GM23248 (cell line): Measurements from ENCODE around the gene PKN3. TPM values are rescaled to one million over a fixed set of nuclear protein-coding genes. Genes with fewer than 3 reads are reported as not detected.

Source experiments
- DNase-seq: peaks from one replicate; pipeline ENCODE4 v3.0.0-alpha.2; 2015
- H2AFZ ChIP-seq: fragments of 200-600 bp; sonication (generic); 2 replicates; pipeline ENCODE4 v1.6.1; 2016; ENCODE audit warnings: antibody characterized with exemption
- H3F3A ChIP-seq: fragments of 200-600 bp; sonication (generic); 2 replicates; pipeline ENCODE4 v1.6.1; 2016; ENCODE audit warnings: mild to moderate bottlenecking, antibody characterized with exemption, mixed run types; ENCODE audit not compliant: insufficient read depth
- H3K27ac ChIP-seq: fragments of 200-600 bp; sonication (generic); 2 replicates; pipeline ENCODE4 v1.5.1; 2016; ENCODE audit warnings: mild to moderate bottlenecking
- H3K27me3 ChIP-seq: fragments of 200-600 bp; sonication (generic); replicated peaks from 2 replicates; pipeline ENCODE4 v1.6.1; 2016; ENCODE audit warnings: mild to moderate bottlenecking; ENCODE audit not compliant: insufficient read depth
- H3K36me3 ChIP-seq: fragments of 200-600 bp; sonication (generic); 2 replicates; pipeline ENCODE4 v1.6.1; 2016; ENCODE audit warnings: low read depth, mild to moderate bottlenecking
- H3K4me1 ChIP-seq: fragments of 200-600 bp; sonication (generic); 2 replicates; pipeline ENCODE4 v1.6.1; 2016; ENCODE audit warnings: mild to moderate bottlenecking; ENCODE audit not compliant: insufficient read depth
- H3K4me2 ChIP-seq: fragments of 200-600 bp; sonication (generic); one replicate; pipeline ENCODE4 v1.6.1; 2016; ENCODE audit warnings: mild to moderate bottlenecking; ENCODE audit not compliant: unreplicated experiment
- H3K4me3 ChIP-seq: fragments of 200-600 bp; sonication (generic); 2 replicates; pipeline ENCODE4 v1.5.1; 2016; ENCODE audit warnings: mild to moderate bottlenecking
- H3K79me2 ChIP-seq: fragments of 200-600 bp; sonication (generic); 2 replicates; pipeline ENCODE4 v1.6.1; 2016; ENCODE audit warnings: mild to moderate bottlenecking; ENCODE audit not compliant: insufficient read depth
- H3K9ac ChIP-seq: fragments of 200-600 bp; sonication (generic); 2 replicates; pipeline ENCODE4 v1.6.1; 2016; ENCODE audit warnings: mild to moderate bottlenecking
- H3K9me2 ChIP-seq: fragments of 200-600 bp; sonication (generic); 2 replicates; pipeline ENCODE4 v1.6.1; 2016; ENCODE audit warnings: mixed run types, mild to moderate bottlenecking, moderate library complexity; ENCODE audit not compliant: insufficient read depth
- H3K9me3 ChIP-seq: fragments of 200-600 bp; sonication (generic); one replicate; pipeline ENCODE4 v1.6.1; 2017; ENCODE audit warnings: low read depth
- H4K20me1 ChIP-seq: fragments of 200-600 bp; sonication (generic); 2 replicates; pipeline ENCODE4 v1.6.0; 2016; ENCODE audit not compliant: insufficient read depth
- EZH2 ChIP-seq: fragments of 200-600 bp; sonication (generic); IDR thresholded peaks from 2 replicates; pipeline ENCODE4 v1.6.1; 2018; ENCODE audit warnings: antibody characterized with exemption, mild to moderate bottlenecking; ENCODE audit not compliant: insufficient read depth, poor library complexity, severe bottlenecking
- EZH2phosphoT487 ChIP-seq: fragments of 200-600 bp; sonication (generic); IDR thresholded peaks from 2 replicates; pipeline ENCODE4 v1.6.1; 2018; ENCODE audit warnings: antibody characterized with exemption, moderate library complexity, mild to moderate bottlenecking, low read depth; ENCODE audit not compliant: insufficient read depth
- WGBS, 2 experiments: methylation state at CpG; one replicate each; pipeline ENCODE4 v1.1.6; 2015 to 2017; ENCODE audit warnings: low lambda C conversion rate in 2 of 2, low coverage in 1 of 2; ENCODE audit errors: missing lambda C conversion rate in 2 of 2; 5-methylcytosine and 5-hydroxymethylcytosine counted together
- in situ Hi-C: fragments of 300-500 bp; cut with MboI; formaldehyde crosslinking; loops from 2 replicates; pipeline ENCODE4 v1.15.0; 2020
- polyA plus RNA-seq: library from polyadenylated mRNA; unstranded; fragments of >200 nt; fragmentation: Nextera tagmentation; extraction: Ambion mirVana; gene quantifications from 2 replicates; pipeline ENCODE4 v1.2.1, GENCODE V29; 2016
- total RNA-seq: library from RNA; depleted of rRNA; stranded (reverse); fragments of >200 nt; shearing (Covaris generic); gene quantifications from 2 replicates; pipeline ENCODE4 v1.2.3, GENCODE V29; 2014

Gene PKN3
- total and polyA plus RNA-seq, 2 experiments from 2014 or later = 0.95 to 2.1 TPM

DNA sequence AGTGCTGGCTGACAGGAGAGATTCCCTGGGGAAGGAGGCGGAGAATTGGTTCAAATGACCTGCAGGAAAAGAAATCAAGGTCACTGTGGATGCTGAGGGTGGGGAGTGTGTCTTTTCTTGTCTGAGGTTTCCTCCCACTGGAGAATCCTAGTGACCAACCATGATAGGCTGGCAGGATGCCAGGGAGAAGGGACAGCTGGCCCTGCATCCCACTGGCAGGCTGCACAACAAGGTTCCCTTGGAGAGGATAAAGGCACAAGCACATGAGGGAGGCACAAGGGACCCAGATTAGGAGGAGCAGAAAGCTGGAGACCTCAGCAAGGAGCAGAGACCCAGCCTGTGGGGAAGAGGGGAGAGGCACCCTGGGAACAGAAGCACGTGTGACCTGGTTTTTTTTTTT lies 33.1 kb downstream of the PKN3 start:
- H2AFZ ChIP-seq = no peak overlapping the region
- in situ Hi-C loops = no loop called here

DNA sequence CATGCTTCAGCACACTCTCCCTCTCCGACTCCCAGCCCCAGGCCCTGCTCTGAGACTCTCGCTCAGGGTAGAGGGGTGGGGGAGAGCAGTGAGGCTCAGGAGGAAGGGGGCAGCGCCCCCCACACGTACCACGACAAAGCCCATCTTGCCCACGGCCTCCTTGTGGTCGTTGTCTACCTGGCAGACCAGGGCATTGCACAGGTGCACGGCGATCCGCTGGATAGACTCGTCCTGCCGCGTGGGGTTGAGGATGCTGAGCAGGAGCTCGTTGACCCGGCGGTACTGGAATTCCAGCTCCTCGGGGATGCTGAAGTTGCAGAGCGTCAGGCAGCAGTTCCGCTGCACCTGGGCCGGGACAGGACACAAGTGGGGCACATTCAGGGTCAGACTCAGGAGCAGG lies 40.1 kb downstream of the PKN3 start:
- Histone ChIP-seq H3F3A (no peaks in the 10 kb centered on the region), H3K9ac (no peak overlapping the region), H4K20me1 (no peaks in the 10 kb centered on the region), H3K9me3 (no peaks in the 10 kb centered on the region), H3K27me3 (no peaks in the 10 kb centered on the region), H3K4me1 (no peaks in the 10 kb centered on the region), H3K4me2 (no peak overlapping the region), H3K9me2 (no peaks in the 10 kb centered on the region), H3K4me3 (no peak overlapping the region), H3K27ac (no peak overlapping the region), H2AFZ (no peak overlapping the region), H3K79me2 (no peaks in the 10 kb centered on the region), H3K36me3 (no peaks in the 10 kb centered on the region)
- TF ChIP-seq EZH2 = no peak
- TF ChIP-seq EZH2phosphoT487 = no peak
- WGBS, 2 experiments = 96 to 97% methylated on average over 20 of the region's 20 CpGs
- no peak for DNase-seq
- in situ Hi-C loops = no loop called here

More for the DNA sequence above, 33.1 kb downstream of the PKN3 start:
- H3F3A ChIP-seq = no peaks in the 10 kb centered on the region
- H3K9ac ChIP-seq = no peak overlapping the region
- DNase-seq = no peak
- no peak overlapping the region for H3K4me3 ChIP-seq
- no peak overlapping the region for H3K27ac ChIP-seq
- no peaks in the 10 kb centered on the region for H3K9me3 ChIP-seq
- no peaks in the 10 kb centered on the region for H3K36me3 ChIP-seq
- no peaks in the 10 kb centered on the region for H3K4me1 ChIP-seq
- TF ChIP-seq EZH2 (no peak), EZH2phosphoT487 (no peak)
- H3K27me3 ChIP-seq = no peaks in the 10 kb centered on the region
- 80 to 84% methylated on average over 2 of the region's 2 CpGs for WGBS, 2 experiments
- H3K9me2 ChIP-seq = no peaks in the 10 kb centered on the region
- H3K4me2 ChIP-seq = no peak overlapping the region
- H3K79me2 ChIP-seq = no peaks in the 10 kb centered on the region
- H4K20me1 ChIP-seq = no peaks in the 10 kb centered on the region

DNA sequence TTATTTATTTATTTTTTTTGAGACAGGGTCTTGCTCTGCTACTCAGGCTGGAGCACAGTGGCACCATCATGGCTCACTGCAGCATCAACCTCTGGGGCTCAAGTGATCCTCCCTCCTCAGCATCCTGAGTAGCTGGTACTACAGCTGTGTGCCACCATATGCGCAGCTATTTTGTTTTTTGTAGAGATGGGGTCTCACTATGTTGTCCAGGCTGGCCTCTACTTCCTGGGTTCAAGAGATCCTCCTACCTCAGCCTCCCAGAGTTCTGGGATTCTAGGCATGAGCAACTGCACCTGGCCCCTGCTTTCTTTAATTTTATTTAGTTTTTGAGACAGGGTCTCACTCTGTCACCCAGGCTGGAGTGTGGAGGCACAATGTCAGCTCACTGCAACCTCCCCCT lies 41.1 kb downstream of the PKN3 start:
- no peaks in the 10 kb centered on the region for H3K9me3 ChIP-seq
- WGBS, 2 experiments = 94 to 97% methylated on average over 1 of the region's 1 CpG
- no peaks in the 10 kb centered on the region for H3K9me2 ChIP-seq
- no peaks in the 10 kb centered on the region for H3K79me2 ChIP-seq
- H3K4me2 ChIP-seq = no peak overlapping the region
- H3F3A ChIP-seq = no peaks in the 10 kb centered on the region
- no peaks in the 10 kb centered on the region for H3K36me3 ChIP-seq
- H3K4me3 ChIP-seq = no peak overlapping the region
- no peak overlapping the region for H3K27ac ChIP-seq
- in situ Hi-C loops = no loop called here
- DNase-seq = no peak
- no peak for TF ChIP-seq EZH2phosphoT487
- no peak for TF ChIP-seq EZH2
- no peaks in the 10 kb centered on the region for H4K20me1 ChIP-seq
- H2AFZ ChIP-seq = no peak overlapping the region
- H3K9ac ChIP-seq = no peak overlapping the region
- H3K4me1 ChIP-seq = no peaks in the 10 kb centered on the region
- no peaks in the 10 kb centered on the region for H3K27me3 ChIP-seq

DNA sequence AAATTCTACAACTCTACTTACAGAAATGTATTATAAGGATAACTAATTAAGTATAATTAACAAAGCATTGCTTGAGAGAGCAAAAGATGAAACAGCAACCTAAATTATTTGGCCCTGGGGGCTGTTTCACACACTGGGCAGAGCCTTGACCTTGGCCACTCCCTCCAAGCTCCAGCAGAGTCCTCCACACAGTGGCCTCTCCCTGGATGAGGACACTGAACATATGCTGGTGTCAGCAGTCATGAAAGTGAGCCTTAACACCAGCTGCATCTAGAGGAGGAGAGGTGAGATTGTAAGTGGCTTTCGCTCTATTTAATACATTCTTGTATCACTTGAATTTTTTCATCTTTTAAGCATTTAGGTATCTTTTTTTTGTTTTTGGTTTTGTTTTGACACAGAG lies 44.9 kb downstream of the PKN3 start:
- Histone ChIP-seq H3K4me1 (no peaks in the 10 kb centered on the region), H3K27ac (no peak overlapping the region), H3F3A (no peaks in the 10 kb centered on the region), H3K9me2 (no peaks in the 10 kb centered on the region), H3K79me2 (no peaks in the 10 kb centered on the region), H3K9me3 (no peaks in the 10 kb centered on the region), H3K4me2 (no peak overlapping the region), H3K36me3 (no peaks in the 10 kb centered on the region), H3K9ac (no peak overlapping the region), H3K4me3 (no peak overlapping the region), H2AFZ (no peak overlapping the region), H3K27me3 (no peaks in the 10 kb centered on the region), H4K20me1 (no peaks in the 10 kb centered on the region)
- in situ Hi-C loops = no loop called here
- no peak for DNase-seq
- TF ChIP-seq EZH2 (no peak), EZH2phosphoT487 (no peak)
- 100% methylated on average over 1 of the region's 1 CpG for WGBS, 2 experiments
